HG03039 (cell line): Measurements from ENCODE around the gene CYP2A7.
"Not testable (repeated sequence)": the region's sequence is repeated elsewhere in the genome, so short reads cannot be mapped to it uniquely, and the experiment has no call there.

Source experiments
- ATAC-seq: cut with Tn5 transposase; IDR thresholded peaks from one replicate; pipeline ENCODE4 v1.9.1; 2021; ENCODE audit warnings: mild to moderate bottlenecking, moderate library complexity; ENCODE audit not compliant: unreplicated experiment

Gene CYP2A7

GRCh38 chr19:40842997-40843652, 38.9 kb downstream of the CYP2A7 start:
- ATAC-seq, result not testable (repeated sequence)

DNA sequence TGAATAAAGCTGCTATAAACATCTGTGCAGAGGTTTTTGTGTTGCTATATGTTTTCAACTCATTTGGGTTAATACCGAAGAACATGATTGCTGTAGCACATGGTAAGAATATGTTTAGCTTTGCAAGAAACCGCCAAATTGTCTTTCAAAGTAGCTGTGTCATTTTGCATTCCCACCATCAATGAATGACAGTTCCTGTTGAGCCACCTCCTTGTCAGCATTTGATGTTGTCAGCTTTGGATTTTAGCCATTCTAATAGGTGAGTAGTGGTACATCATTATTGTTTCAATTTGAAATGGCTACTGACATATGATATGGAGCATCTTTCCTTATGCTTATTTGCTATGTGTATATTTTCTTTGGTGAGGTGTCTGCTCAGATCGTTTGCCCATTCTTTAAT, 40.0 kb downstream of the CYP2A7 start:
- not testable (repeated sequence) for ATAC-seq

GRCh38 chr19:40838477-40838876, 43.6 kb downstream of the CYP2A7 start:
- ATAC-seq, result not testable (repeated sequence)

GRCh38 chr19:40836754-40837429, 45.1 kb downstream of the CYP2A7 start:
- ATAC-seq, result no peak

DNA sequence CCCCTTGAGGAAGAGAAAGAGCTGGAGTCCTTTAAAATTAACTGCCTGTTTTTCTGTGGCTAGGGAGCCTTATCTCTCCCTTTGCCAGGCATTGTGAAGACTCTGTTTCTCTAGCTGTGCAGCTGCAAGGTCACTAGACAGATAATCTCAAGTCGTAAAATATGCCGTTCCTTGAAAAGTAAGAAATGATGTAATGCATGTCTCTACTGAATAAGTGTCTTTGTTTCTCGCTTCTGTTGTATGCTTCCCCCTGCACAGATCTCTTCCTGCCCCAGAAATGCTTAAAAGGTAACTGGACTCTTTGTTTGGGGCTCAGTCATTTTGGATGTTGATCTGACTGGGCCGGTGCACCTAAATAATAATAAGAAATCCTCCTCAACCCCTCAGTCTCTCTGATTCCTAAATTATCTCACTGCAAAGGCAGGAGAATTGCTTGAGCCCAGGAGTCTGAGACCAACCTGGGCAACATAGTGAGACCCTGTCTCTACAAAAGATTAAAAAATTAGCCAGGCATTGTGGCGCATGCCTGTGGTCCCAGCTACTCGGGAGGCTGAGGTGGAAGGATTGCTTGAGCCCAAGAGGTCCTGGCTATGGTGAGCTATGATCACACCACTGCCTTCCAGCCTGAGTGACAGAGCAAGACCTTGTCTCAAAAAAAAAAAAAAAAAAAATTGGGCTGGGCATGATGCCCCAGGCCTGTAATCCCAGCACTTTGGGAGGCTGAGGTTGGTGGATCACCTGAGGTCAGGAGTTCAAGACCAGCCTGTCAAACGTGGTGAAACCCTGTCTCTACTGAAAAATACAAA, 48.1 kb downstream of the CYP2A7 start:
- not testable (repeated sequence) for ATAC-seq

GRCh38 chr19:40832431-40832790, 49.6 kb downstream of the CYP2A7 start:
- not testable (repeated sequence) for ATAC-seq

GRCh38 chr19:40831502-40832430, 50.3 kb downstream of the CYP2A7 start:
- ATAC-seq, result no peak

- ATAC-seq, result not testable (repeated sequence)
These were observed 51.3 kb downstream of the CYP2A7 start for GRCh38 chr19:40830741-40831140.

- ATAC-seq, result no peak
These were observed 52.8 kb downstream of the CYP2A7 start for GRCh38 chr19:40829205-40829604.

- ATAC-seq, result no peak
These were observed 54.4 kb downstream of the CYP2A7 start for GRCh38 chr19:40827386-40828247.

DNA sequence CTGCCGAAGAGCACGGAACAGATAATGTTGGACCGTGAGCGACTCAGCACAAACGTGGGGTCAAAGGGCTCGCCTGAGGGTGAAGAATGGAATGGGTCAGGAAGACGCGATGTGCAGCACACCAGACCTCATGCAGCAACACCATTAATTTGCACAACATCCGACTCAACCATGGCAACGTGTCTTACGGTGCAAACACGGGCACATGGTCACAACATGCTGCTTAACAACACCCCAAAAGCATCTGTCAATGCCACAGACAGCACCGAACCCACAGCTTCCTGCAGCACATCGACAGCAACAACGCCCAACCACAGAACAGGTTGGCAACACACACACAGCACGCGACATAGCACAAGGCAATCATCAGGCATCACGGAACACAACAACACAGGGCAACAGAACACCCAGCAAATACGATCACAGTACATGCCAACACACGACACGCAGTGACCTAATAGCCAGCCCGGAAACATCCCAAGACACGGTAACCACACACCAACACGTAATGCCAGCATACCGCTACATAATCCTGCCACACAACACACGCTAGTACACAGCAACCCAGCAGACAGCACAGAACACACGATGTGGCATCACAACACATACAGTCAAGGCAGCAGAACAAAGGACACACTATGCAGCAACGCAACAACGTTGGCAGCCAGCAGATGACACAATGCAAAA, 55.2 kb downstream of the CYP2A7 start:
- not testable (repeated sequence) for ATAC-seq

GRCh38 chr19:40826312-40826698, 55.7 kb downstream of the CYP2A7 start:
- not testable (repeated sequence) for ATAC-seq

DNA sequence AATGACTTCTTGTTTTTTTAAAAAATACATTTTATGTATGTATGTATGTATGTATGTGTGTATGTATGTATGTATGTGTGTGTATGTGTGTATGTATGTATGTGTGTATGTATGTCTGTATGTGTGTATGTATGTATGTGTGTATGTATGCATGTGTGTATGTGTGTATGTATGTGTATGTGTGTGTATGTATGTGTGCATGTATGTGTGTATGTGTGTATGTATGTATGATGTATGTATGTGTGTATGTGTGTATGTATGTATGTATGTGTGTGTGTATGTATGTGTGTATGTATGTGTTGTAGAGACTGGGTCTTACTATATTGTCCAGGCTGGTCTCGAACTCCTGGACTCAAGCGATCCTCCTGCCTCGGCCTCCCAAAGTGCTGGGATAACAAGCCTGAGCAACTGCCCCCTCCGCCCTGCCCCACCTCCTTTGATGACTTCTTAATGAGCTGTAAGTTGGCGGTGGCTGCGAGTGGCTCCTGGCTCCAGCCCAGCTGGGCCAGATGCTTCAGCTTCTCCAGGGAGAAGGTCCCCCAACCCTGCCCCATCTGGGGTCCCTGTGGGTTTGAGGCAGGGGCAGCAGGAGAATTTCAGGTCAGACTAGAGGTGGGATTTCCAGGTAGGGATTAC, 56.5 kb downstream of the CYP2A7 start:
- ATAC-seq, result not testable (repeated sequence)
